Measurements from ENCODE around the gene C5.
"Not testable (repeated sequence)": the region's sequence is repeated elsewhere in the genome, so short reads cannot be mapped to it uniquely, and the experiment has no call there.

C5 gene

DNA sequence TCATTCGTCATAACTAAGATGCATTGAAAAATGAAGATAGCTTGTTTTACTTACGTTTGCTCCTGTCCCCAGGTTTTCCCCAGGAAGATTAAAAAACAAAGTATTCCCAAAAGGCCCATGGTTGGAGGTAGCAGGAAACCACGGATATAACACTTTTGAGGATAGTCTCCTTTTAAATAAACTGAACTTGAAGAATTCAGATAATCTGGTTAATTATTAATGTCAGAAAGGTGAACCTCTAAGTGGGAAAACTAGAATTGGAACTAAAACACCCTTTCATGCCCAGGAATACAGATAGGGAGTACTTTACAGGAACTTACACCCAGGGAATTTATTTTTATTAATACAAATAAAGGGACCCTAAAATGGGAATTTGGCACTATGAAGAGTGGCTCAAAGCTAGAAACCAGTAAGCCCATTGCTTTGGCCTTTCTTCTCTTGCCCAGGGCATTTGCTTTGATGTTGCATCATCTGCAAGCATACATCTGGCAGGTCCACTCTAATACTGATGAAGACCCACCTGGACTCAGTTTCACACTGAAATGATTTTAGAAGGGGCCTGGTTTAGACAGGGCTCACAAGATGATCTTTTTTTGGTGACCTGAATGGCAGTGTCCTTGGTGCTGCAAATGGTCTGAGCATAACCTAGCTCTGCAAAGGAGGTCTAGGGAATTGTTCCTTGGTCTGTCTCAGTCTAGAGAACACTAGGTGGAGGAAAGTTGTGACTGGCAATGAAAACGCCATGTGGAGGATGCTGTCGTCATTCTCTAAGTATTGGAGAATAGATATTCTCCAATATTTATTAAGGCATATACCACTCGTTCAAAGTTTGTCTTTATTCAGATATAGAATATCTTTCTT lies at the start of gene C5:
Gene C5, minus strand, starts transcription at position 148 of the 861 bp plus-strand sequence. Its CDS starts 29 bp downstream, at position 119.
- no peak for DNase-seq

DNA sequence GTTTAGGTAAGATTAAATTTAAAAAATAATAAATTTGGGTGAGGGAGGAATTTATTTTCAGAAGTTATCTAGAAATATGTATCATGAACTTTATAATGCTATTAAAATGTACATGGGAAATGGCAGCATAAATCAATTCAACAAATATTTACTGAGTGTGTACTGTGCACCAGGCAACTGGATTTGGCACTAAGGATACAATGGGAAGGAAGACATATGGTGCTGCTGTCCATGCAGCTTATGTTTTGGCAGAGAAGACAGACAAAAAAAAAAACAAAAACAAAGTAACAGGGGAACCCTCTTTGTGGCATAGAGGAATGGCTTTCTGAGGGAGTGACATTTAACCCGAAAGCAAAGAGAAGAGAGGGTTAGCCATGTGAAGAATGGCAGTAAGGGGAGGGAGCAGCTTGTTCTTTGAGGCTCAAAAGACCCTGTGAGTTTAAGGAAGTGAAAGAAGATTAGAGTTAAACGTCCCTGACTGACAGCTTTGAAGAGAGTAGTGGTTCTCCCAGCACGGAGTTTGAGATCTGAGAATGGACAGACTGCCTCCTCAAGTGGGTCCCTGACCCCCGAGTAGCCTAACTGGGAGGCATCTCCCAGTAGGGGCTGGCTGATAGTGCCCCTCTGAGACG lies 48.6 kb upstream of the C5 start:
- DNase-seq = no peak

DNA sequence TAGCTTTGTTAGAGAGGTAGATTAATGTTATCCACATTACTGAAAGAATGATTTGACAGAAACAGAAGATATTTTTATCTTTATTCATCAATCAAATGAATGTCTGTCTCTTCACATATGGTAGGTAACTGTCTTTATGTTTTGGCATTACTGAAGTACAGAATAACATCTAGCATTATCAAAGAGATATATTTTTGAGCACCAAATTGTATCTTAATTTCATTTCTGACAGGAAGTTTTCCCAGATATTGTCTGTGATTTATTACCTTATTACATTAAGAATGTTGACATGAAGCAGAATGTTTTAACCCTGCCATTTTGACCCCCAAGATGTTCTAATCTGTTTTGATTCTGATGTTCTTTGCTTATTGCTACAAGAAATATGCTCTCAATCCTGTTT lies 45.0 kb upstream of the C5 start:
- DNase-seq = no peak

DNA sequence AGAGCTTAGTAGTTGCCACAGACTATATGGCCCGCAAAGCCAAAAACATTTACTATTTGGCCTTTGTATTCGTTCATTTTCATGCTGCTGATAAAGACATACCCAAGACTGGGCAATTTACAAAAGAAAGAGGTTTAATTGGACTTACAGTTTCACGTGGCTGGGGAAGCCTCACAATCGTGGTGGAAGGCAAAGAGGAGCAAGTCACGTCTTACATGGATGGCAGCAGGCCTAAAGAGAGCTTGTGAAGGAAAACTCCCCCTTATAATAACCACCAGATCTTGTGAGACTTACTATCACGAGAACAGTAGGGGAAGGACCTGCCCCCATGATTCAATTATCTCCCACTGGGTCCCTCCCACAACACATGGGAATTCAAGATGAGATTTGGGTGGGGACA lies 40.7 kb upstream of the C5 start:
- not testable (repeated sequence) for DNase-seq

DNA sequence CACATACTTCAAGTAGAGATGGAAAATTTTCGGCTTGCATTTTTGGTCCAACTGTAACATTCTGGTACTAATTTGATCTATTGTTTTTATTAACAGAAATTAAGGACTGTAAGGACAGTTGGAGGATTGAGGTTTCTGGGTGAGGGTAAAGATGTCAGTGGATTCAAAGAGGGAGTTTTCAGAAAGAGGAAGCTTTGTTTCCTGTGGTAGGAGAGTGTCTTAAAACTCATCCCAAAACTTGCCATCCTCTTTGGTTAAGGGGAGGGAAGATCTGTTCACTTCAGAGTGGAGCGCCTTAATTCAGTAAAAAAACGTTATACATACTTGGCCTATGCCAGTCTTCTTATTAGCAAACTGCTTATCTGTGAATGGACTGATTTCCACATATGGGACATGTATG lies 38.5 kb upstream of the C5 start:
- DNase-seq = no peak

DNA sequence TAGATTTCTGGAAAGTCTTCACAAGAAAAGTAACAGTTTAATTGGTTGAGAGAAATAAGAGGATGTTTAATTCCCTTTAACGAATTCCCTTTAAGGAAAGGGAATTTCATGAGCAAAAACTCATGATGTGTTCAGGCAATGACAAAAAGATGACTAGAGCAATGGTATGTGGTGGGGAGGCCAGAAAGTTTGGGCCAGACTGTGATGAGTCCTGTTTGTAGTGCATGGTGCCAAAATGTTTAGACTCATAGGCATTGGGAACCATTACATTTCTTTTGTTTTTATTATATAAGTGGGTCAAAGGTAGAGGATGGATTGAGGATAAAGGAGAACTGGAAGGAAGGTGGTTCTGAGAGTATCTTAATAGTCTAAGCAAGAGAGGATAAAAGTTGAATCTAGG lies 35.6 kb upstream of the C5 start:
- no peak for DNase-seq

DNA sequence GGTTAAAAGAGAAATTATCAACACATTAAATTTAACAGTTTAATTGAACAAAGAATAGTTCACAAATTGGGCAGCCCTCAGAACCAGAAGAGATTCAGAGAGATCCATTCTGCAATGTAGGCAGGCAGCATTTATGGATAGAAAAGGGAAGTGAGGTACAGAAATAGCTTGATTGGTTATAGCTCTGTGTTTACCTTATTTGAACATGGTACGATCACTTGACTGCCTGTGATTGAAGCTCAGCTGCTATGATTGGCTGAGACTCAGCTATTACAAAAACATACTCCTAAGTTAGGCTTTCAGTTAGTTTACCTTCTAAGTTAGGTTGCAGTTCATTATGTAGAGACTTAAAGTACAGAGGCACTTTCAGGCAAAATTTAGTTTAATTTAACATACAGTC lies 32.0 kb upstream of the C5 start:
- DNase-seq = no peak

DNA sequence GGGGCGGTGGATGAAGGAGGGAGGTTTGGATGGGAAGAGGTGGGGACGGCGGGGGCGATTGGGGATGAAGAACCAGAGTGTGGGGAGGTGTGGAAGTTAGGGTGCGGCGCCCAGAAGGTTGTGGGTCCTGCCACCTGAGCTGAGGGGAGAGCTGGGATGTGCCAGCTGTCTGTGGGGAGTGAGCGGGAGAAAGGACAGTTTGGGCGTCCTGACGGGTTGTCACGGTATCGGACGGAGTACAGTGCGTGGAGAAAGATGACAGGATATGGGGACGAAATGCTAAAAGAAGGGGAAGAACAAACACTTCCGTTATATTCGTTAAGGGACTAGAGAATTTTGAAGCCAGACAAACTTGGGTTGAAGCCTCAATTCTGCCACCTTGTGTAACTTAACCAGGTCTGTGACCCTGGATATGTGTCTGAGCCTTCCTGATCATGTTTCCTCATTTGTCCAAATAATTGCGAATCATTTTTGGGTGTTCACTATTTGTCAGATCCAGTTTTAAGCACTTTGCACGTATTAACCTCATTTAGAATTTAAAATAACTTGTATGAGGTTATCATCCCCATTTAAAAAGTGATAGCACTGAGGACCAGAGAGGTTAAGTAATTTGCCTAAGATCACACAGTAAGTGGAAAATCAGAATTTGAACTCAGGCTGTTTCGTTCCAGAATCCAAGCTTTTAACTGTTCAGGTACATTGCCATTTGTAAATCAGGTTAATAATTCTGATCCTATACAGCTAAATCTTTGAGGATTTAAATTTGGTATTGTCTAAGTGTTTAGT lies 25.4 kb upstream of the C5 start:
- peak; percentile 20 for DNase-seq

DNA sequence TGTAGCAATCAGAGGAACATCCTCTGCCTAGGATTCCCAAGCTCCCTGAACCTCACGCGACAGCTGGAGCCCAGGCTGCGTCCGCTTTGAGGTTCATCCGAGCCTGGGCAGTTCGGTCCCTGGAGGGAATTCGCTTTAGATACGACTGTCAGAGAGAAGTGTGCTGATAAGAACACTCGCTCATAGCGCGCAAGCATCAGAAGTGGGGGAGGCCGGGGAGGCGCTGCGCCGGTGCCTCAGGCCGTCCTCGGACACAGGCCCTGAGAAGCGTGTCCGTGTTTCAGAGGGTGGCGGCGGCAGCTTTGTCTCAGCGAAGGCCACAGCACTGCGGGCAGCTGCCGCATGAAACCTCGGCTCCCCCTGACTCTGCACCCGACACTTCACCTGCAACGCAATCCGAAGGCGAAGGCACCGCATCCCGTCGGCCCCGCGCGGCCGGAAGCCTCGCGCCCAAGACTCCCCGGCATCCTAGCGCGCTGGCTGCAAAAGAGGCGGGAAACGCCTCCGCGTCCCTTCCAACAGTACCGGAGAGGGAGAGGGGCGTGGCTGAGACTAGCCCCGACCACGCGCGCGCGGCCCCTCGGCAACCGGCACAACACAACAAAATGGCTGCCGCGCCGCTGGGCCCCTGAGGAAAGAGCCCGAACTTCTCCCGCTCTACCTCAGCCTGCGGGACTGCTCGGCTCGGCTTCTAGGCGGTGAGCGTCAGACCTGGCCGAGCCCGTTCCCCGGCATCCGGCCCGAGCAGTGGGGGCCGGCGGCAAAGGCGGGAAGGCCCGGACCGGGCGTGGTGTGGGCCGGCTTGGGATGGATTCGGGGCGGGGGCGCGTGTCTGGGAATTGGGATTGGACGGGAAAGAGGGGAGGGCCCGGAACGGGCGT lies 24.5 kb upstream of the C5 start, which contains the start of gene CNTRL:
Gene CNTRL, plus strand, starts transcription at position 586 of the 881 bp plus-strand sequence. CDS start 13,372 bp downstream, outside the sequence.
- DNase-seq = peak; percentile 88

DNA sequence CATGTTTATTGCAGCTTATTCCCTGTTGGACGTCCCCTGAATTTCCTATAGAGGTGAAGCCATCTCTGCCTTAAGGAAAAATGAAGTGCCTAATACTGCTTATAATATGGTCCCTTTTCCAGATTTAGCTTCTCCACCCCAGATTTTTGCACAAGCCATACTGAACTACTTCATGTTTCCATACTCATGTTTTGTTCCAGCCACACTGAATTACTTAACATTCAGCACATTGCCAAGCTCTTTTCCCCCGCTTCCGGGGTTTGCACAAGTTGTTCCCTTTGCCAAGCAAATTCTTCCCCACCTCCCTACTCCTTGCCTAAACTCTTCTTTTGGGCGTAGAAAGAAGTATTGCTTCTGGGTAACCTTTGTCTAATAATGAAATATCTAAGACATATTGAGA lies 23.0 kb upstream of the C5 start:
- no peak for DNase-seq

DNA sequence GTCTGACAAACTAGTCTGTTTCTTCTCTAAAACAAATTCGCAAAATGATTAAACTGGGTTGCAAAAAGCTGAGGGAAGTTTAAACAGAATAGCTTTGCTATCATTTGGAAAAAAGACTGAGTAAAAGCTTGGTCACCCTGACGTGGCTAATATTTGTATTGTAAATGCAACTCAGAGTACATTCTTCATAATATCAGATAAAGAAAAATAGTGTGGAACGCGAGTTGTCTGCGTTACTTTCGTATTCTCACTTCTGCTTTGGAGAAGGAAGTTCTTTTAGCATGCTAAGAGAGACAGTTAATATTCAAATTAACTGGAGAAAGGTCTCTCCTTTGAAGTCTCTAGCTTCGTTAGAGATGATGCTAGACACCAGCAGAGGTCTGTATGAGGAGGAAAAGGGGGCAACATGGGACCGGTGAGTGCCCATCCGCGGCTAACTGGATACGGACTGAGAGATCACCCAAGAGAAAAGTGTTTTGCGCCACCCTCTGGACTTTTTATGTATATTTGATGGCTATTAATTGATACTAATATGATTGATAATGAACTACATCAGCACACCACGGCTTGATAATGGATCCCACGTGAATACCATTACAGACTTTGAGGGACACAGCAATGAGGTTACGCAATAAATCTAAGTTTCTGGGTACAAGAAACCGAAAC lies 21.8 kb upstream of the C5 start:
- DNase-seq = peak; percentile 48

DNA sequence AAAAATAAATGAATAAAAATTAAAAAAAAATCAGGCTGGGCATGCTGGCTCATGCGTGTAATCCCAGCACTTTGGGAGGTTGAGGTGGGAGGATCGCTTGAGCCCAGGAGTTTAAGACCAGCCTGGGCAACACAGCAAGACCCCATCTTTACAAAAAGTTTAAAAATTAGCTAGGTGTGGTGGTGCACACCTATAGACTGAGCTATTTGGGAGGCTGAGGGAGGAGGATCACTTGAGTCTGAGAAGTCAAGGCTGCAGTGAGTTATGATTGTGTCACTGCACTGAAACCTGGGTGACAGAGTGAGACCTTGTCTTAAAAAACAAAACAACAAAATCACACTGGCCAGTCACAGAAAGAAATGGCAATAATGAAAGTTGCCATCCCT lies 21.3 kb upstream of the C5 start:
- no peak for DNase-seq

DNA sequence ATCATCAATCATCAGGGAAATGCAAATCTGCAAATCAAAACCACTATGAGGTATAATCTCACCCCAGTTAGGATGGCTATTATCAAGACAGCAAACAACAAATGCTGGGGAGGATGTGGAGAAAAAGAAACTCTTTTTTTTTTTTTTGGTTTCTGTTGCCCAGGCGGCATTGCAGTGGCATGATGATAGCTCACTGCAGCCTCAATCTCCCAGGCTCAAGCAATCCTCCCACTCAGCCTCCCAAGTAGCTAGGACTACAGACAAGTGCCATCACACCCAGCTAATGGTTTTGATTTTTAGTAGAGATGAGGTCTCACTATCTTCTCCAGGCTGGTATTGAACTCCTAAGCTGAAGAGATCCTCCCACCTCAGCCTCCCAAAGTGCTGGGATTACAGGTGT lies 19.3 kb upstream of the C5 start:
- DNase-seq = no peak

DNA sequence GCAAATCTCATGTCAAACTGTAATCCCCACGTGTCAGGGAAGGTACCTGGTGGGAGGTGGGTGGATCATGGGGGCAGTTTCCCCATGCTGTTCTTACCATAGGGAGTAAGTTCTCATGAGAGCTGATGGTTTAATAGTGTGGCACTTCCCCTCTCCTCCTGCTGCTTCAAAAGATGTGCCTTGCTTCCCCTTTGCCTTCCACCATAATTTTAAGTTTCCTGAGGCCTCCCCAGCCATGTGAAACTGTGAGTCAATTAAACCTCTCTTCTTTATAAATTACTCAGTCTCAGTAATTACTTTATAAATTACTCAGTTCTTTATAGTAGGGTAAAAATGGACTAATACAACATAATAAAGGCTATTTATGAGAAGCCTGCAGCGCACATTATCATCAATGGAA lies 17.6 kb upstream of the C5 start:
- no peak for DNase-seq

DNA sequence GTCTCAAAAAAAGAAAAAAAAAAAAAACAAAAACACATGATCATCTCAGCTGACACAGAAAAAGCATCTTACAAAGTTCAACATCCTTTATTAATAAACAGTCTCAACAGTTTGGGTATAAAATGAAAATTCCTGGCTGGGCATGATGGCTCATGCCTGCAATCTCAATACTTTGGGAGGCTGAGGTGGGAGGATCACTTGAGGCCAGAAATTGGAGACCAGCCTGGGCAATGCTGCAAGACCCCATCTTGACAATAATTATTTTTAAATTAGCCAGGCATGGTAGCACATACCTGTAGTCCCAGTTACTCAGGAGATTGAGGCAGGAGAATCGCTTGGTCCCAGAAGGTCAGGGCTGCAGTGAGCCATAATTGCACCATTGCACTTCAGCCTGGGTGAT lies 16.8 kb upstream of the C5 start:
- no peak for DNase-seq

DNA sequence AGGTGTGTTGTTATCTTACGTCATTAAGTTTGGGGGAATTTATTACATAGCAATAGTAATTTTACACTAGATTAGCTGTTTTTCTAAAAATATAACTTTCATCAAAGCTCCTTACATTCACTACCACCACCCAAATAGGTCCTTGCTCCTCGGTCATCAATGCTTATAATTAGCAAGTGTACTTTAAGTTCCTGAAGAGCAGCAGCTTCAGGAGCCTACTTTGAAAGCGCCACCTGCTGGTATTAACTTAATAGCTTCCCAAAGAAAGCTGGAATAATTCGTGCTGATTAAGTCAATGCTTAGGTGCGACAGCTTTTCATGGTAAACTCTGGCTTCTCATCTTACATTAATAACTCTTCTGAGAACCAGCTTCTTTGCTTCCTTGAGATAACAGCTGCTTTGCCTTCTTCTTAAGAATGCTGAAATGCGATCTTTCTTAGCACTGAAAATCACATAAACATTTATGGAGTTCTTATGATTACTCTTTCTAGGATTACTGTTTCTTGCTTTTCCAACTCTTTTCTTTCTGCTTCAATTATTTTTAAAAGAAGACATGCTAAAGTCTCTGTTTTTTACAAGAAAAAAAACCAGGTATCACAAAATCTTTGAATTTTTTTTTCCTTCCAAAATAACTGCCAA lies 10.0 kb upstream of the C5 start:
- DNase-seq = peak; percentile 56

DNA sequence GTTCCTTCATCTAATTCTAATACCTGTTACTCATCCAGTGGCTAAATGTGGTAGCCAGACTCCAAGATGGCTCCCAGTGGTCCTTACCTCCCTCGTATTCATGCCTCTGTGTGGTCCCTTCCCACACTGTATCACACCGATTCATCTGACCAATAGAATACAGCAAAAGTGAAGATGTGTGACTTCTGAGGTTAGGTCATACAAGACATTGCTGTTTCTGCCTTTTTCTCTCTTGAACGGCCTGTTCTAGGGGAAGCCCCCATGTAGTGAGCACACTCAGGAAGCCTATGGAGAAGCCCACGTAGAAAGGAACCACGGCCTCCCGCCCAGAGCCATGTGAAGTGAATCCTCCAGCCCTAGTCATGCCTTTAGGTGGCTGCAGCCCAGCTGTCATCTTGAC lies 9.4 kb upstream of the C5 start:
- no peak for DNase-seq

DNA sequence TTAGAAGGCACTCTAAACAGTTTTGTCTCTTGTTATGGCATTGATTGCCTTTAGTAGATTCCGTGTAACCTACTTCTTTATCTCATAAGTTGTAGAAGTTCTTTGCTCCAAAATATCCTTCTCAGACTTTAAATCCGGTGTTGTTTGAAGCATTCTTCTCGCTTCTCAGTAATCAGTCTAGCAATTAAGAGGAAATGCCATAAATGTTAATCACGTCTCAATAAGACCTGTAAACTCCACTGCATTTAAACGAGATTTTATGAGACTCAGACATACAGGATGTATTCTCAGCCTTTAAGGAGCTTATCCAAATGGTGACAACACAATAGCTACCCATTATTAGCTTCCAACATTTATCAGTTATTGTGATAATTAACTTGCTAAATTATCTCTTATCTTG lies 7.7 kb upstream of the C5 start:
- DNase-seq = no peak

DNA sequence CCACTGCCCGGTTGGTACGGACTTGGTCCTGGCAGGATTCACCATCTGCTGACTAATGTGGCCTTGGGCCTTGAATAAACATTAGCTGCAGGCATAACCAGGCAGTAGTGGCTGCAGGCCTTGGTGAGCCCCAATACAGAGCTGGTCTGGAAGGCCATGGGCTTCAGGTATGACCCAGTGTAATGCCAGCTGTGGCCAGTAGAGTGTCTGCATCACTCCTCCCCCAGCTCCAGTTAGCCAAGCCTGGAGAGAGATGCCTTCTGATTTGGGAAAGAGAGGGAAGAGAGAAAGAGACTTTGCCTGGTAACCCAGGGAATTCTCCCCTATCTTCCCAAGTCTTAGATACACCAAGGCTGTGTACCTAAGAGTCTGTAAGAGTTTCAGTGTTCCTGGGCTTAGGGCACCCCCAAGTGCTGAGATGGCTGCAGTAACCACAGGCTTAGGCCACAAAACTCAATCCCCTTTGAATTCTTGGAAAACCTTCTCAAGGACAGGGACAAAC lies 5.6 kb upstream of the C5 start:
- DNase-seq = no peak

DNA sequence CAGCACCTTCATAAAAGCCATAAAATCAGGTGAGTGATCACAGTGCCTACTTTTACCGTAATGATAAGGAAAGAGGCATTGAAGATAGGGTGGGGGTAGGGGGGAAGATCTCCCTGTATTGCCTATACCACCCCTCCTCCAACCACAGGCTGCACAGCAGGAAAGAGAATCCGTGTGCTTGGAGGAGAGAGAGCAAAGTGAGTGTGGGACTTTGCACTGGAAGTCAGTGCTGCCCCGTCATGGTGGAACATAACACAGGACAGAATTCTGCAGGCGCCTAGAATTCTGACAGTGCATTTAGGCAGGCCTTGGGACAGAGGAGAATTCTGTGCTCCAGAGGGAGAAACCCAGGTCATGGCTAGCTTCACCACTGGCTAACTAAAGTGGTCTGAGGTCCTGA lies 3.5 kb upstream of the C5 start:
- no peak for DNase-seq

DNA sequence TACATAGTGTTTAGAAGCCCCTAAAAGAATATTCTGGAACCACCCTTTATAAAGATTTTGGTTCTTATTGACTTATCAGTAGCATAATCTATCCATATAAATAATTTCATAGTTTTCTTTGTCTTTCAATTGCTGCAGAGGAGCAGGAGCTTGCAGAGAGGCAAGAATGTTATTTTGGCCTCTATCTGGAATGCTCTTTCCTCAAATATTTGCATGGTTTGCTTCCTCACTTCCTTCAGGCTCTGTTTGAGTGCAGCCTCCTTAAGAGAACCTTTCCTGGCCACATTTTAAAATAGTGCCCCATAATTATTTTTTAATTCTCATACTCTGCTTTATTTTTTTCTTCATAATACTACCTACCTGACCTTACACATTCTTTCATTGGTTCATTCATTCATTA lies 1.5 kb downstream of the C5 start:
- DNase-seq = no peak

Data from CD4-positive, alpha-beta T cell treated with Interleukin-6 for 4 hours (primary cell).